H1 (cell line): ENCODE measurements around the gene SGSH. TPM values are rescaled to one million over a fixed set of nuclear protein-coding genes. Genes with fewer than 3 reads are reported as not detected.

ENCODE experiments used
- CTCF ChIA-PET: fragments of 300-600 bp; sonication (Branson Sonifier 250); formaldehyde crosslinking; loops from one replicate; lab custom pipeline; 2021; ENCODE audit not compliant: partially characterized antibody; lab: Charles Lee
- POLR2A ChIA-PET: fragments of 300-600 bp; sonication (Branson Sonifier 250); formaldehyde crosslinking; loops from one replicate; lab custom pipeline; 2021; ENCODE audit warnings: inconsistent platforms; ENCODE audit not compliant: partially characterized antibody; lab: Charles Lee
- DNase-seq, 2 experiments: peaks; one replicate each; pipeline versions ENCODE4 v3.0.0 to v3.0.0-alpha.2; 2010 to 2022; ENCODE audit warnings: low spot score in 2 of 2, low read depth in 1 of 2, mixed read lengths in 1 of 2
- FAIRE-seq: peaks from 2 replicates; lab custom pipeline; 2011; peaks lifted over from hg19 to GRCh38; lab: Jason Lieb, UNC
- H2AFZ ChIP-seq: 2 replicates; pipeline ENCODE4 v1.8.1; 2012; ENCODE audit warnings: low read length, inconsistent platforms
- H2AK5ac ChIP-seq: 2 replicates; pipeline ENCODE4 v1.6.1; 2013; ENCODE audit warnings: low read depth, low read length
- H2BK120ac ChIP-seq: replicated peaks from 2 replicates; pipeline ENCODE3; 2013; ENCODE audit warnings: low read depth, low read length, inconsistent platforms
- H2BK12ac ChIP-seq: 2 replicates; pipeline ENCODE4 v1.6.1; 2013; ENCODE audit warnings: low read depth, low read length
- H2BK15ac ChIP-seq: 2 replicates; pipeline ENCODE4 v1.6.1; 2013; ENCODE audit warnings: low read length
- H2BK20ac ChIP-seq: 2 replicates; pipeline ENCODE4 v1.6.1; 2013; ENCODE audit warnings: low read length
- H2BK5ac ChIP-seq: 2 replicates; pipeline ENCODE4 v1.6.1; 2013; ENCODE audit warnings: low read depth, low read length
- H3K14ac ChIP-seq: 2 replicates; pipeline ENCODE4 v1.6.1; 2013; ENCODE audit warnings: inconsistent platforms; ENCODE audit not compliant: insufficient read length
- H3K18ac ChIP-seq: 2 replicates; pipeline ENCODE4 v1.6.1; 2013; ENCODE audit warnings: low read length; ENCODE audit errors: extremely low read depth
- H3K23ac ChIP-seq: 2 replicates; pipeline ENCODE4 v1.6.1; 2013; ENCODE audit warnings: inconsistent platforms; ENCODE audit not compliant: insufficient read length
- H3K23me2 ChIP-seq: 2 replicates; pipeline ENCODE4 v1.6.1; 2013; ENCODE audit warnings: low read depth, low read length
- H3K27ac ChIP-seq: 2 replicates; pipeline ENCODE4 v1.6.1; 2011; ENCODE audit warnings: low read depth, low read length, inconsistent platforms
- H3K27me3 ChIP-seq, 4 experiments: replicated peaks in 1 of 4; 1 replicate in 1 of 4; 2 replicates in 3 of 4; pipeline versions ENCODE4 v1.6.1 to v1.8.1; 2011 to 2013; ENCODE audit warnings: low read length in 3 of 4, mild to moderate bottlenecking in 3 of 4, inconsistent platforms in 2 of 4, mixed read lengths in 2 of 4, moderate library complexity in 1 of 4; ENCODE audit not compliant: control insufficient read depth in 3 of 4, insufficient read depth in 3 of 4; ENCODE audit errors: extremely low read depth in 1 of 4
- H3K36me3 ChIP-seq, 4 experiments: 2 replicates each; pipeline versions ENCODE4 v1.6.1 to v1.8.1; 2011 to 2013; ENCODE audit warnings: mild to moderate bottlenecking in 4 of 4, low read length in 3 of 4, moderate library complexity in 2 of 4, control low read depth in 1 of 4, inconsistent platforms in 1 of 4; ENCODE audit not compliant: insufficient read depth in 4 of 4, control insufficient read depth in 2 of 4
- H3K4ac ChIP-seq: replicated peaks from 2 replicates; pipeline ENCODE3; 2013; ENCODE audit warnings: low read length, low read depth, mixed read lengths, inconsistent platforms; ENCODE audit not compliant: insufficient read length
- H3K4me1 ChIP-seq, 4 experiments: replicated peaks in 1 of 4; 1 replicate in 1 of 4; 2 replicates in 3 of 4; pipeline versions ENCODE4 v1.6.1 to v1.8.1; 2011 to 2013; ENCODE audit warnings: low read length in 3 of 4, inconsistent platforms in 2 of 4, mixed read lengths in 1 of 4; ENCODE audit not compliant: insufficient read depth in 4 of 4, control insufficient read depth in 3 of 4
- H3K4me2 ChIP-seq, 2 experiments: 2 replicates each; pipeline versions ENCODE4 v1.6.1 to v1.8.1; 2011 to 2013; ENCODE audit warnings: low read depth in 2 of 2, low read length in 2 of 2, control low read depth in 1 of 2, inconsistent platforms in 1 of 2, mild to moderate bottlenecking in 1 of 2; ENCODE audit not compliant: insufficient read depth in 1 of 2
- H3K4me3 ChIP-seq, 4 experiments: fragments of 200-600, 300-600 bp in 1 of 4; sonication (generic), shearing (Covaris generic), sonication (Bioruptor Twin) in 1 of 4; 2 replicates each; pipeline versions ENCODE4 v1.5.1 to v1.8.1; 2011 to 2016; ENCODE audit warnings: low read length in 4 of 4, low read depth in 3 of 4, control low read depth in 2 of 4, inconsistent platforms in 2 of 4, mild to moderate bottlenecking in 2 of 4, mixed read lengths in 1 of 4, moderate library complexity in 1 of 4; ENCODE audit not compliant: insufficient read depth in 2 of 4; ENCODE audit errors: extremely low read depth in 1 of 4
- H3K56ac ChIP-seq: replicated peaks from 2 replicates; pipeline ENCODE3; 2013; ENCODE audit warnings: low read depth, mild to moderate bottlenecking, mixed read lengths, low read length, inconsistent platforms; ENCODE audit not compliant: insufficient read length
- H3K79me1 ChIP-seq: 2 replicates; pipeline ENCODE4 v1.6.1; 2013; ENCODE audit warnings: low read depth, low read length, control low read depth
- H3K79me2 ChIP-seq, 2 experiments: 2 replicates each; pipeline versions ENCODE4 v1.6.1 to v1.8.1; 2012 to 2013; ENCODE audit warnings: low read length in 2 of 2, mild to moderate bottlenecking in 2 of 2, inconsistent platforms in 1 of 2; ENCODE audit not compliant: insufficient read depth in 2 of 2, control insufficient read depth in 1 of 2
- H3K9ac ChIP-seq, 4 experiments: replicated peaks in 1 of 4; 1 replicate in 1 of 4; 2 replicates in 3 of 4; pipeline versions ENCODE4 v1.6.1 to v1.8.1; 2011 to 2013; ENCODE audit warnings: low read depth in 3 of 4, low read length in 3 of 4, control low read depth in 2 of 4, mild to moderate bottlenecking in 2 of 4, moderate library complexity in 2 of 4, inconsistent platforms in 1 of 4; ENCODE audit errors: extremely low read depth in 1 of 4
- H3K9me3 ChIP-seq, 2 experiments: 2 replicates each; pipeline versions ENCODE4 v1.6.1 to v1.8.1; 2012 to 2013; ENCODE audit warnings: mild to moderate bottlenecking in 2 of 2, moderate library complexity in 2 of 2, control low read depth in 1 of 2, inconsistent platforms in 1 of 2, low read depth in 1 of 2, low read length in 1 of 2, mixed read lengths in 1 of 2; ENCODE audit not compliant: insufficient read depth in 2 of 2
- H4K20me1 ChIP-seq, 2 experiments: replicated peaks in 1 of 2; 2 replicates each; pipeline versions ENCODE3 to v1.8.1; 2011 to 2013; ENCODE audit warnings: inconsistent platforms in 2 of 2, low read length in 2 of 2, mild to moderate bottlenecking in 1 of 2; ENCODE audit not compliant: insufficient read depth in 2 of 2, control insufficient read depth in 1 of 2
- H4K5ac ChIP-seq: 2 replicates; pipeline ENCODE4 v1.6.1; 2013; ENCODE audit warnings: low read length, low read depth, mixed read lengths, inconsistent platforms; ENCODE audit not compliant: insufficient read length
- H4K8ac ChIP-seq: 2 replicates; pipeline ENCODE4 v1.8.0; 2013; ENCODE audit warnings: mild to moderate bottlenecking, moderate library complexity, low read length, inconsistent platforms; ENCODE audit not compliant: insufficient read depth; ENCODE audit errors: extremely low read depth
- H4K91ac ChIP-seq: replicated peaks from 2 replicates; pipeline ENCODE3; 2013; ENCODE audit warnings: low read length, mixed read lengths, inconsistent platforms; ENCODE audit not compliant: insufficient read length
- ATF2 ChIP-seq: IDR thresholded peaks from 2 replicates; pipeline ENCODE4 v1.6.1; 2012; ENCODE audit warnings: low read length, inconsistent platforms
- CHD2 ChIP-seq: IDR thresholded peaks from 2 replicates; pipeline ENCODE4 v1.6.1; 2012; ENCODE audit warnings: low read length, improper control_type of control experiment
- EP300 ChIP-seq, 2 experiments: IDR thresholded peaks; 1 replicate in 1 of 2; 2 replicates in 1 of 2; pipeline ENCODE4 v1.6.1; 2011 to 2012; ENCODE audit warnings: low read depth in 2 of 2, low read length in 2 of 2, mild to moderate bottlenecking in 2 of 2, borderline replicate concordance in 1 of 2, inconsistent platforms in 1 of 2, moderate library complexity in 1 of 2
- KDM4A ChIP-seq: IDR thresholded peaks from one replicate; pipeline ENCODE4 v1.7.1; 2012; ENCODE audit warnings: low read depth, mild to moderate bottlenecking, moderate library complexity, low read length, inconsistent platforms; ENCODE audit not compliant: severe bottlenecking
- RBBP5 ChIP-seq: IDR thresholded peaks from 2 replicates; pipeline ENCODE4 v1.7.1; 2012; ENCODE audit warnings: low read depth, mild to moderate bottlenecking, inconsistent platforms, low read length, moderate library complexity, borderline replicate concordance
- RNF2 ChIP-seq: fragments of 200-900, 300-1000 bp; sonication (generic); IDR thresholded peaks from 2 replicates; pipeline ENCODE4 v1.7.1; 2016; ENCODE audit warnings: borderline replicate concordance, low read depth, mild to moderate bottlenecking, antibody characterized with exemption, low read length; ENCODE audit not compliant: poor library complexity, severe bottlenecking; ENCODE audit errors: missing control alignments
- WGBS, 2 experiments: shearing (Covaris generic) in 1 of 2; methylation state at CpG; one replicate each; pipeline versions ENCODE4 v1.1.6 to v1.1.7; 2013 to 2015; ENCODE audit warnings: low lambda C conversion rate in 2 of 2, mixed read lengths in 2 of 2, inconsistent platforms in 1 of 2, low coverage in 1 of 2, missing lambda C conversion rate in 1 of 2; ENCODE audit not compliant: insufficient replicate concordance in 2 of 2, insufficient coverage in 1 of 2, insufficient read length in 1 of 2; ENCODE audit errors: extremely low coverage in 1 of 2, missing lambda C conversion rate in 1 of 2; 5-methylcytosine and 5-hydroxymethylcytosine counted together
- polyA plus RNA-seq, 7 experiments: library from polyadenylated mRNA; depleted of rRNA in 3 of 7; stranded (reverse) in 5 of 7; unstranded in 2 of 7; fragments of >200 nt in 5 of 7; fragments of 200-250 nt in 2 of 7; gene quantifications; 1 replicate in 5 of 7; 2 replicates in 1 of 7; 4 replicates in 1 of 7; pipeline versions ENCODE4 v1.2.1 to v1.2.3, GENCODE V29; 2011 to 2013; ENCODE audit warnings: missing spikeins in 2 of 7, mixed read lengths in 2 of 7
- total RNA-seq: library from RNA; stranded (reverse); fragmentation: NEBNext Ultra II Directional; extraction: Animal tissue kit (Norgen Biotek cat#: 25700); gene quantifications from 2 replicates; pipeline ENCODE4 v1.2.1, GENCODE V29; 2021
- TF ChIP-seq, protein P1 (sequence below): IDR thresholded peaks from 2 replicates; pipeline ENCODE4 v1.6.1; 2011; ENCODE audit warnings: low read depth, mild to moderate bottlenecking, low read length; ENCODE audit not compliant: insufficient read depth

SGSH gene
- total and polyA plus RNA-seq, 2 of the 8 experiments (the other 6 are each of a cell fraction or from before 2014, with no cell fraction given) = 18.0 to 19.6 TPM

GRCh38 chr17:80219763-80220053 is 425 bp downstream of the SGSH start:
- Histone ChIP-seq H3K4me1 (peaks cover 0 to 11% (median 7%) of the 10 kb centered on the region in 4 experiments; a peak in 6 of 7 replicates), H3K27ac (no peak overlapping the region), H3K79me1 (peaks cover 8% of the 10 kb centered on the region), H3K56ac (peak overlapping the region; percentile 10), H3K9ac (peak overlapping the region in 3 of 4 experiments; percentile 48 to 68 (median 62); a peak in 5 of 7 replicates), H4K5ac (no peak overlapping the region), H3K23ac (no peak overlapping the region), H4K20me1 (peaks cover 2 to 13% of the 10 kb centered on the region in 2 experiments), H3K36me3 (peaks cover 0 to 4% (median 0%) of the 10 kb centered on the region in 4 experiments; a peak in 2 of 8 replicates), H2BK15ac (no peak overlapping the region), H2BK20ac (no peak overlapping the region), H3K14ac (no peak overlapping the region), H2AK5ac (no peak overlapping the region), H3K4me2 (peak overlapping the region; percentile 70 to 100), H3K4ac (peak overlapping the region; percentile 82), H3K79me2 (no peaks in the 10 kb centered on the region), H3K9me3 (no peaks in the 10 kb centered on the region), H2BK12ac (no peak overlapping the region), H3K23me2 (peaks cover 10% of the 10 kb centered on the region; the same call in 1 of the 2 replicates), H4K91ac (peak overlapping the region; percentile 88), H2AFZ (peak overlapping the region; percentile 77; the same call in 1 of the 2 replicates), H2BK5ac (no peak overlapping the region), H2BK120ac (no peak overlapping the region), H3K18ac (peak overlapping the region; percentile 10), H3K4me3 (peak overlapping the region; percentile 64 to 97 (median 76)), H3K27me3 (no peaks in the 10 kb centered on the region; a peak in 1 of 7 replicates), H4K8ac (no peak overlapping the region; the same call in 1 of the 2 replicates)
- WGBS, 2 experiments = 11% methylated on average over 4 of the region's 5 CpGs; no CpG with 5 or more reads in 1 of the 2 experiments
- FAIRE-seq (no peak), DNase-seq (no peak)
- POLR2A ChIA-PET = interaction anchor here (1.4 kb wide), 1 partner anchor 9 kb away, joined by 3 read pairs; no protein-coding TSS in a partner anchor
- CTCF ChIA-PET = interaction anchor here (0.7 to 2.5 kb wide), 4 partner anchors 10 to 142 kb away, joined by 3 to 7 read pairs (median 5); no protein-coding TSS in a partner anchor
- TF ChIP-seq EP300 (IDR thresholded peaks at IDR 0.05; ENCODE audit: borderline replicate concordance in 1 of 2, low read depth in 2 of 2, low read length in 2 of 2) (no peak), RNF2 (no peak), ATF2 (no peak), KDM4A (no peak), CHD2 (no peak), RBBP5 (no peak)
- TF ChIP-seq, protein P1, sequence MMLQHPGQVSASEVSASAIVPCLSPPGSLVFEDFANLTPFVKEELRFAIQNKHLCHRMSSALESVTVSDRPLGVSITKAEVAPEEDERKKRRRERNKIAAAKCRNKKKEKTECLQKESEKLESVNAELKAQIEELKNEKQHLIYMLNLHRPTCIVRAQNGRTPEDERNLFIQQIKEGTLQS = no peak
